Left lung (tissue), 10 donors: ENCODE data around the gene SCLY. TPM values are rescaled to one million over a fixed set of nuclear protein-coding genes. Genes with fewer than 3 reads are reported as not detected.

ENCODE experiments used
- ATAC-seq: fragments of 200-7000 bp; cut with Tn5 transposase; one replicate; pipeline ENCODE4 v1.9.1; 2020; ENCODE audit warnings: moderate library complexity
- DNase-seq, 4 donors: peaks; one replicate each; pipeline ENCODE4 v3.0.0-alpha.2; 2013 to 2020
- H3K27ac ChIP-seq, 2 donors: fragments of 200-600 bp; sonication (generic) in 1 of 2; one replicate each; pipeline versions ENCODE4 v1.5.0 to v1.8.0; 2020 to 2021
- H3K27me3 ChIP-seq, 2 donors: fragments of 200-600 bp; sonication (generic) in 1 of 2; one replicate each; pipeline versions ENCODE4 v1.5.0 to v1.8.0; 2020 to 2021
- H3K36me3 ChIP-seq, 2 donors: fragments of 200-600 bp; sonication (generic) in 1 of 2; one replicate each; pipeline versions ENCODE4 v1.5.0 to v1.8.0; 2020 to 2021
- H3K4me1 ChIP-seq, 2 donors: fragments of 200-600 bp; one replicate each; pipeline ENCODE4 v1.8.0; 2021
- H3K4me3 ChIP-seq, 2 donors: fragments of 200-600 bp; sonication (generic) in 1 of 2; one replicate each; pipeline versions ENCODE4 v1.5.0 to v1.8.0; 2020 to 2021; ENCODE audit warnings: mild to moderate bottlenecking in 1 of 2
- H3K9me3 ChIP-seq, 2 donors: fragments of 200-600 bp; sonication (generic) in 1 of 2; one replicate each; pipeline versions ENCODE4 v1.5.0 to v1.8.0; 2020 to 2021
- intact Hi-C, 2 donors: fragments of 100-400 bp; cut with DNase I; formaldehyde crosslinking; loops; one replicate each; pipeline versions ENCODE4 v1.11.2 to v1.14.2; 2022
- polyA plus RNA-seq, 6 donors: library from polyadenylated mRNA; unstranded; fragments of 120-200 nt; gene quantifications; one replicate each; pipeline ENCODE4 v1.2.1, GENCODE V29; 2013; ENCODE audit not compliant: insufficient read length in 6 of 6
- total RNA-seq, 2 donors: library from RNA; stranded (reverse); fragmentation: NEBNext Ultra II Directional; extraction: Animal tissue kit (Norgen Biotek cat#: 25700); gene quantifications; one replicate each; pipeline ENCODE4 v1.2.1, GENCODE V29; 2021
- TF ChIP-seq, protein P1 (sequence below), 2 donors: fragments of 200-600 bp; sonication (generic) in 1 of 2; IDR thresholded peaks; one replicate each; pipeline versions ENCODE4 v1.5.0 to v1.8.0; 2021; ENCODE audit warnings: antibody characterized with exemption in 2 of 2
- donor health status: DM: no; HTN: yes; CAD: no.
- donor health status: DM: no; HTN: no; CAD: no.

Gene SCLY
- total and polyA plus RNA-seq, 8 donors, result 10.9 to 20.9 (median 15.2) TPM

DNA sequence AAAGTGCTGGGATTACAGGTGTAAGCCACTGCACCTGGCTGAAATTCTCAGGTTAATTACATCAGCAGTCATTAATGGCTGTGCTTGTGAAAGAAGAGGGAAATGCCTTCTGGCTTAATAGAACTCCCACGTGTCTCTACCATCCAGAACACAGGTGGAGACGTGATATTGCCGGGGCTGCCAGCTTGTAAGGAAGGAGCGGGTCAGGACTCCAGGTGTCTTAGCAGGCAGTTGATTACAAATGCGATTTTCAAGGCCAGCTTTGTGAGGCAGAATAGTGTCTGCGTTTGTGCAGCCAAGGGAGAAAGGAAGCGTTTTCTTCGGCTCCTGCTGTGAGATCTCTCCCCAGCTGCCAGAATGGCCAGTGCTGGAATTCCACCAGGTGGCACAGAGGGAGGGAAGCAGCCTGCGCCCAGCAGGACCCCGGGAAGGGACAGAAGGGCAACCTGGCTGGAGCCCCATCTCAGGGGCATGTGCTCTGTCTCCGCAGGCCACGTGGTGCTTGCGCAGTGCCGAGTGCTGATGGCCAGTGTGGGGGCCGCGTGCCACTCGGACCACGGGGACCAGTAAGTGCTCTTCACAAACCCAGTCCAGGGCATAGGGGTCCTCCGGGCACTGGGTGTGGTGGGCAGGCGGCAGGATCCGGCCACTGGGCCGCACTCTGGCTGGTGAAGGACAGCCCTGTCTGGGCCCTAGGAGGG, 35.7 kb downstream of the SCLY start:
- no peaks in the 10 kb centered on the region for H3K27me3 ChIP-seq
- ATAC-seq, result no peak
- TF ChIP-seq, protein P1, sequence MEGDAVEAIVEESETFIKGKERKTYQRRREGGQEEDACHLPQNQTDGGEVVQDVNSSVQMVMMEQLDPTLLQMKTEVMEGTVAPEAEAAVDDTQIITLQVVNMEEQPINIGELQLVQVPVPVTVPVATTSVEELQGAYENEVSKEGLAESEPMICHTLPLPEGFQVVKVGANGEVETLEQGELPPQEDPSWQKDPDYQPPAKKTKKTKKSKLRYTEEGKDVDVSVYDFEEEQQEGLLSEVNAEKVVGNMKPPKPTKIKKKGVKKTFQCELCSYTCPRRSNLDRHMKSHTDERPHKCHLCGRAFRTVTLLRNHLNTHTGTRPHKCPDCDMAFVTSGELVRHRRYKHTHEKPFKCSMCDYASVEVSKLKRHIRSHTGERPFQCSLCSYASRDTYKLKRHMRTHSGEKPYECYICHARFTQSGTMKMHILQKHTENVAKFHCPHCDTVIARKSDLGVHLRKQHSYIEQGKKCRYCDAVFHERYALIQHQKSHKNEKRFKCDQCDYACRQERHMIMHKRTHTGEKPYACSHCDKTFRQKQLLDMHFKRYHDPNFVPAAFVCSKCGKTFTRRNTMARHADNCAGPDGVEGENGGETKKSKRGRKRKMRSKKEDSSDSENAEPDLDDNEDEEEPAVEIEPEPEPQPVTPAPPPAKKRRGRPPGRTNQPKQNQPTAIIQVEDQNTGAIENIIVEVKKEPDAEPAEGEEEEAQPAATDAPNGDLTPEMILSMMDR (IDR thresholded peaks at IDR 0.05), result no peak
- DNase-seq, result peak in 1 of 4 donors; percentile 69
- H3K36me3 ChIP-seq, result peaks cover 0 to 14% of the 10 kb centered on the region in 2 donors
- H3K4me1 ChIP-seq, result no peaks in the 10 kb centered on the region
- H3K27ac ChIP-seq, result no peak overlapping the region
- H3K9me3 ChIP-seq, result no peaks in the 10 kb centered on the region
- intact Hi-C loops, result no loop called here
- no peak overlapping the region for H3K4me3 ChIP-seq

DNA sequence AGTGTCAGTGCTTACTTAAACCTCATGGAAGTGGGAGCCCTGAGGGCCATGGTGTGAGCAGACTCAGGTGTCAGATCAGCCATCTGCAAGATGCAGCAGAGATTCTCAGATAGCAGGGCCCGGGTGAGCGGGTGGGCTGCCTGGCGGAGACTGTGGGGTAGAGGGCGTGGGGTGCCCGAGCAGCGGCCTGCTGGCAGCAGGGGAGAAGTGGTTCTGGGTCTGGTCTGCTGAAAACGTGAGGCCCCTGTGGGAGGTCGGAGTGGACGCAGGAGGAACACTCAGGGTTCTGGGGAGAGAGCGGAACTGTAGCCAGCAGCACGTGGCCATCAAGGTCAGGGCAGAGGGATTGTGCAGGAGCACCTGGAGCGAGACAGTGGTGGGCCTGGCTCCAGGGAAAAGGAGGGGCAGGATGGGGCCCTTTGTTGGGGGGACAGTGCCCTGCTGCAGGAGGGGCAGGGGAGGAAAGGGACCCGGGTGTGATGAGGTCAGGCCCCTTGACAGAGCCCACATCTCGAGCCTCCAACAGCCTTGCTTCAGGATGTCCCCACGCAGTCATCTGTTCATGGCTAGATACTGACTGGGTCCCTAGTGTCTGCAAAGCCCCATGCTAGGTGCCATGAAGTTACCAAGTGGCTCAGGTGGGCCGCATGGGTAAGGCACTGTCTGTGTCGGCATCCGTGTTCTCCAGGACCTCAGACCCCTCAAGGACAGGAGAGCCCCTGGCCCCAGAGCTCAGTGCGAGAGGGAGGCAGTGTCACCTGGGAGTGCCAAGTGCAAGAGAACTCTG, 36.6 kb downstream of the SCLY start:
- Histone ChIP-seq H3K4me1 (no peaks in the 10 kb centered on the region), H3K4me3 (no peak overlapping the region), H3K27me3 (no peaks in the 10 kb centered on the region), H3K27ac (no peak overlapping the region), H3K36me3 (peaks cover 0 to 10% of the 10 kb centered on the region in 2 donors), H3K9me3 (no peaks in the 10 kb centered on the region)
- no peak for ATAC-seq
- intact Hi-C loops, result no loop called here
- DNase-seq, result peak in 1 of 4 donors; percentile 55
- TF ChIP-seq, protein P1 (IDR thresholded peaks at IDR 0.05), result no peak

DNA sequence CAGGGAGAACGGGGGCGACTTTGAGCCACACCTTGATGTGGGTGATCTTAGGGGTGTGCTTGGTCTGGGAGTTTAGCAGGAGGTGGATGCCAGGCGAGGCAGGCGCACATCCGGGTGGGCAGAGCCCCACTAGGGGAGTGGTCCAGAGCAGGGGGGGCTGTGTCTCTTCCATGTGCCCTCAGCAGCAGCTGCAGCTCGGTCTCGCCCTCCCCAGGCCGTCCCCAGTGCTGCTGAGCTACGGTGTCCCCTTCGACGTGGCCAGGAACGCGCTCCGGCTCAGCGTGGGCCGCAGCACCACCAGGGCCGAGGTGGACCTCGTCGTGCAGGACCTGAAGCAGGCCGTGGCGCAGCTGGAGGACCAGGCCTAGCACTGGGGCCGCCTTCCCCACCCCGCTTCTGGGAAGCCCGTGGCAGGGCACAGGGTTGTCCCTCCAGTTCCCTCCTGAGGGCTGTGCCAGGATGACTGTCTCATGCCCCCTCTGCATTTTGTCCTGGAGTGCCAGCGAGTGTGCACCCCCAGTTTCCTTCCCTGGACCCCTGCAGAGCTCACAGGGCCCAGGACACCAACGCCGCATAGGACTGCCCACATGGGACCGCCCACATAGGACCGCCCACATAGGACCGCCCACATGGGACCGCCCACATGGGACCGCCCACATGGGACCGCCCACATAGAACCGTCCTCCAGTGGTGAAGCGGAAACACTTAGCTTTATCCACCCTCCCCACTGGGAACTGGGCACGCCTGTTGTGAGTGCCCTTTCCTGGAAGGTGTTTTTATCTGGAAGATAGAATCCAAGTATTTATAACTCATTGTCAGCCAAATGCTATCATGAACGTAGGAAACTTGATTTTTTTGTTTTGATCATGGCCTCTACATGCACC, 37.4 kb downstream of the SCLY start:
- TF ChIP-seq, protein P1 (IDR thresholded peaks at IDR 0.05), result no peak
- peak in 1 of 4 donors; percentile 77 for DNase-seq
- Histone ChIP-seq H3K4me3 (no peak overlapping the region), H3K27me3 (no peaks in the 10 kb centered on the region), H3K36me3 (peaks cover 0 to 10% of the 10 kb centered on the region in 2 donors), H3K9me3 (no peaks in the 10 kb centered on the region), H3K27ac (no peak overlapping the region), H3K4me1 (no peaks in the 10 kb centered on the region)
- ATAC-seq, result peak; percentile 65
- intact Hi-C loops, result no loop called here

DNA sequence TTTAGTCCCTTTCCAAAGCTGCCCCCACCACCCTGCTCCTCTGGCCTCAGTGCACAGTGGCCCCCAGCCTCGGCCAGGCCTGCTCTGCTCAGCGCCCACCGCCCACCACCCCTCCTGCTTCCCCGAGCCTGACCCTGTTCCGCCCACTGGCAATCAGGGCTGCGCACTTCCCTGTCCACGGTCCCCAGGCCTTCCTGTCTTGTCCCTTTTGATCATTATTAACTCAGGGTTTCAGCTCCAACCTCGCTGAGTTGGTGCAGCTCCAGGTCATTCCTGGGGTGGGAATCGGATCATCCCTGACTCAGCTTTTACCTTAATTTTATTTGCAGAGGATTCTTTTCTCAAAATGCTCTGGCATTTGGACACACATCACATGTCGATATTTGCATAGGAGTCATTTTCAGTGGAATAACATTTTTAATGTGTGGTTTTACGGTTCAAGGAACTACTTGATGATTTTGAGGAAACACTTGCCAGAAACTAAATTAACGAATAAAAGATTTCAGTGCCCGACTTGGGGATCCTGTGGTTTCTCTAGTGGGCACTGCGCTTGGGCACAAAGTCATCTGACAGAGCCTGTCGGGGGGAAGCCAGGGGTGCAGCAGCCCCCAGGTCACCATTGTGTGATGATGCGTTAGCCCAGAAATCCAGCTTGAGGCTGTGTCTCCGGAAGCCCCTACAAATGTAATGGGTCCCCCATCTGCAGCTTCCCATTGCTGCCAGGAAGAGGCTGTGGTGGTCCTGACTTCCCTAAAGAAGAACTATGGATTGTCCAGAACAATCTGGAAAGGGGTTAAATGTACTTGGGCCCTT, 38.3 kb downstream of the SCLY start:
- Histone ChIP-seq H3K4me3 (no peak overlapping the region), H3K4me1 (no peaks in the 10 kb centered on the region), H3K27me3 (no peaks in the 10 kb centered on the region), H3K36me3 (peaks cover 0 to 10% of the 10 kb centered on the region in 2 donors), H3K27ac (no peak overlapping the region), H3K9me3 (no peaks in the 10 kb centered on the region)
- TF ChIP-seq, protein P1 (IDR thresholded peaks at IDR 0.05), result no peak
- intact Hi-C loops, result no loop called here
- DNase-seq, result peak in 1 of 4 donors; percentile 72
- ATAC-seq, result no peak
